Suppressor macrophage treated with lipopolysaccharide for 4 hours (primary cell): ENCODE results near the gene CIDEA.
"Not testable (repeated sequence)": the region's sequence is repeated elsewhere in the genome, so short reads cannot be mapped to it uniquely, and the experiment has no call there.

Source experiments
- DNase-seq: peaks from one replicate; pipeline ENCODE4 v3.0.0-alpha.2; 2020

Gene CIDEA

GRCh38 chr18:12254136-12254819, at the start of gene CIDEA:
TSS of gene CIDEA (plus strand) at chr18:12254361. CDS start at chr18:12254384, 23 bp downstream.
- no peak for DNase-seq

- DNase-seq = not testable (repeated sequence)
Observed at GRCh38 chr18:12208296-12209153, 45.6 kb upstream of the CIDEA start.

GRCh38 chr18:12212308-12212707, 41.9 kb upstream of the CIDEA start:
- not testable (repeated sequence) for DNase-seq

- not testable (repeated sequence) for DNase-seq
Observed at GRCh38 chr18:12214296-12215005, 39.7 kb upstream of the CIDEA start.

- DNase-seq = not testable (repeated sequence)
Observed at GRCh38 chr18:12216471-12216870, 37.7 kb upstream of the CIDEA start.

GRCh38 chr18:12218603-12219002, 35.6 kb upstream of the CIDEA start:
- not testable (repeated sequence) for DNase-seq

- not testable (repeated sequence) for DNase-seq
Observed at GRCh38 chr18:12222041-12222440, 32.1 kb upstream of the CIDEA start.

- DNase-seq = not testable (repeated sequence)
Observed at GRCh38 chr18:12223326-12223725, 30.8 kb upstream of the CIDEA start.

GRCh38 chr18:12226807-12227206, 27.4 kb upstream of the CIDEA start:
- DNase-seq = not testable (repeated sequence)

- DNase-seq = not testable (repeated sequence)
Observed at GRCh38 chr18:12227399-12228186, 26.6 kb upstream of the CIDEA start.

GRCh38 chr18:12228308-12228707, 25.9 kb upstream of the CIDEA start:
- not testable (repeated sequence) for DNase-seq

GRCh38 chr18:12230561-12230960, 23.6 kb upstream of the CIDEA start:
- DNase-seq = not testable (repeated sequence)

GRCh38 chr18:12231040-12231882, 22.9 kb upstream of the CIDEA start:
- DNase-seq = no peak

GRCh38 chr18:12231986-12232385, 22.2 kb upstream of the CIDEA start:
- DNase-seq = no peak

GRCh38 chr18:12233378-12233777, 20.8 kb upstream of the CIDEA start:
- DNase-seq = no peak

- no peak for DNase-seq
Observed at GRCh38 chr18:12234451-12235190, 19.5 kb upstream of the CIDEA start.

GRCh38 chr18:12236141-12236540, 18.0 kb upstream of the CIDEA start:
- no peak for DNase-seq

- DNase-seq = peak; percentile 76
Observed at GRCh38 chr18:12236934-12237832, 17.0 kb upstream of the CIDEA start.

GRCh38 chr18:12238826-12239225, 15.3 kb upstream of the CIDEA start:
- DNase-seq = peak; percentile 20

- DNase-seq = no peak
Observed at GRCh38 chr18:12239431-12239830, 14.7 kb upstream of the CIDEA start.
